Neural crest cell (in vitro differentiated cells): ENCODE measurements around the gene PEX10. TPM values are rescaled to one million over a fixed set of nuclear protein-coding genes. Genes with fewer than 3 reads are reported as not detected.

Experiments used
- DNase-seq: peaks from one replicate; pipeline ENCODE4 v3.0.0; 2021; ENCODE audit warnings: low read depth, mixed read lengths, low spot score
- H3K27ac Mint-ChIP-seq: one replicate; pipeline ENCODE4 v1.8.0; 2021; ENCODE audit warnings: mild to moderate bottlenecking, mixed read lengths; ENCODE audit not compliant: unreplicated experiment
- H3K27me3 Mint-ChIP-seq: 2 replicates; pipeline ENCODE4 v1.8.0; 2021; ENCODE audit warnings: low read depth, mild to moderate bottlenecking, mixed read lengths
- H3K36me3 Mint-ChIP-seq: 2 replicates; pipeline ENCODE4 v1.8.0; 2021; ENCODE audit warnings: low read depth, mild to moderate bottlenecking, mixed read lengths
- H3K4me1 Mint-ChIP-seq: 2 replicates; pipeline ENCODE4 v1.8.0; 2021; ENCODE audit warnings: mixed read lengths
- H3K4me3 Mint-ChIP-seq: one replicate; pipeline ENCODE4 v1.8.0; 2021; ENCODE audit warnings: mild to moderate bottlenecking, mixed read lengths
- H3K9me3 Mint-ChIP-seq: 2 replicates; pipeline ENCODE4 v1.8.0; 2021; ENCODE audit warnings: mixed read lengths
- total RNA-seq: library from RNA; stranded (reverse); gene quantifications from 2 replicates; pipeline ENCODE4 v1.2.1, GENCODE V29; 2021
- TF ChIP-seq, protein P1 (sequence below): fragments of 200-600 bp; sonication (generic); conservative IDR thresholded peaks from 2 replicates; pipeline ENCODE4 v1.5.0; 2021; ENCODE audit warnings: antibody characterized with exemption, mild to moderate bottlenecking

PEX10 gene
- total RNA-seq, 1 donor from 2014 or later = 31.2 TPM

GRCh38 chr1:2356911-2357845, 55.2 kb downstream of the PEX10 start:
- Mint-ChIP-seq H3K9me3 (no peaks in the 10 kb centered on the region), H3K27ac (no peak overlapping the region), H3K36me3 (peaks cover 6% of the 10 kb centered on the region), H3K4me1 (no peaks in the 10 kb centered on the region), H3K27me3 (no peaks in the 10 kb centered on the region), H3K4me3 (no peak overlapping the region)
- TF ChIP-seq, protein P1, sequence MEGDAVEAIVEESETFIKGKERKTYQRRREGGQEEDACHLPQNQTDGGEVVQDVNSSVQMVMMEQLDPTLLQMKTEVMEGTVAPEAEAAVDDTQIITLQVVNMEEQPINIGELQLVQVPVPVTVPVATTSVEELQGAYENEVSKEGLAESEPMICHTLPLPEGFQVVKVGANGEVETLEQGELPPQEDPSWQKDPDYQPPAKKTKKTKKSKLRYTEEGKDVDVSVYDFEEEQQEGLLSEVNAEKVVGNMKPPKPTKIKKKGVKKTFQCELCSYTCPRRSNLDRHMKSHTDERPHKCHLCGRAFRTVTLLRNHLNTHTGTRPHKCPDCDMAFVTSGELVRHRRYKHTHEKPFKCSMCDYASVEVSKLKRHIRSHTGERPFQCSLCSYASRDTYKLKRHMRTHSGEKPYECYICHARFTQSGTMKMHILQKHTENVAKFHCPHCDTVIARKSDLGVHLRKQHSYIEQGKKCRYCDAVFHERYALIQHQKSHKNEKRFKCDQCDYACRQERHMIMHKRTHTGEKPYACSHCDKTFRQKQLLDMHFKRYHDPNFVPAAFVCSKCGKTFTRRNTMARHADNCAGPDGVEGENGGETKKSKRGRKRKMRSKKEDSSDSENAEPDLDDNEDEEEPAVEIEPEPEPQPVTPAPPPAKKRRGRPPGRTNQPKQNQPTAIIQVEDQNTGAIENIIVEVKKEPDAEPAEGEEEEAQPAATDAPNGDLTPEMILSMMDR = no peak
- DNase-seq = no peak

DNA sequence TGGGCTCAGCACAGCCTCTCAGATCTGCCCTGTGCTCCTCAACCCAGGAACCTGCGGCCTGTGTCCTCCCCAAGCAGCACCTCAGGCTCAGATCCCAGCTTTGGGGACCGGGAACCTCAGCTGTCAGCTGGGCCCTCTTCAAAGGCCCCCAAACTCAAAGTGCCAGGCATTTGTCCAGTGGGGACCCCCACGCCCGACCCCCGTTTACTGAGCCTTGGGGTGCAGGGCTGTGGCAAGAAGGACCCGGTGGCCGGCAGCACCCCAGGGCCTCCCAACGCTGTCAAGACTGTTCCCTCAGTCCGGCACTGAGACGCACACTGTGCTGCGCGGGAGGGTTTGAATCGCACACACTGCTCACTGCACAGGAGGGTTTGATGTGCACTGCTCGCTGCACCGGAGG, 56.0 kb downstream of the PEX10 start:
- no peaks in the 10 kb centered on the region for H3K27me3 Mint-ChIP-seq
- TF ChIP-seq, protein P1 = no peak
- no peak overlapping the region for H3K4me3 Mint-ChIP-seq
- H3K4me1 Mint-ChIP-seq = peaks cover 2% of the 10 kb centered on the region
- peaks cover 3% of the 10 kb centered on the region for H3K36me3 Mint-ChIP-seq
- H3K27ac Mint-ChIP-seq = no peak overlapping the region
- DNase-seq = no peak
- H3K9me3 Mint-ChIP-seq = no peaks in the 10 kb centered on the region

DNA sequence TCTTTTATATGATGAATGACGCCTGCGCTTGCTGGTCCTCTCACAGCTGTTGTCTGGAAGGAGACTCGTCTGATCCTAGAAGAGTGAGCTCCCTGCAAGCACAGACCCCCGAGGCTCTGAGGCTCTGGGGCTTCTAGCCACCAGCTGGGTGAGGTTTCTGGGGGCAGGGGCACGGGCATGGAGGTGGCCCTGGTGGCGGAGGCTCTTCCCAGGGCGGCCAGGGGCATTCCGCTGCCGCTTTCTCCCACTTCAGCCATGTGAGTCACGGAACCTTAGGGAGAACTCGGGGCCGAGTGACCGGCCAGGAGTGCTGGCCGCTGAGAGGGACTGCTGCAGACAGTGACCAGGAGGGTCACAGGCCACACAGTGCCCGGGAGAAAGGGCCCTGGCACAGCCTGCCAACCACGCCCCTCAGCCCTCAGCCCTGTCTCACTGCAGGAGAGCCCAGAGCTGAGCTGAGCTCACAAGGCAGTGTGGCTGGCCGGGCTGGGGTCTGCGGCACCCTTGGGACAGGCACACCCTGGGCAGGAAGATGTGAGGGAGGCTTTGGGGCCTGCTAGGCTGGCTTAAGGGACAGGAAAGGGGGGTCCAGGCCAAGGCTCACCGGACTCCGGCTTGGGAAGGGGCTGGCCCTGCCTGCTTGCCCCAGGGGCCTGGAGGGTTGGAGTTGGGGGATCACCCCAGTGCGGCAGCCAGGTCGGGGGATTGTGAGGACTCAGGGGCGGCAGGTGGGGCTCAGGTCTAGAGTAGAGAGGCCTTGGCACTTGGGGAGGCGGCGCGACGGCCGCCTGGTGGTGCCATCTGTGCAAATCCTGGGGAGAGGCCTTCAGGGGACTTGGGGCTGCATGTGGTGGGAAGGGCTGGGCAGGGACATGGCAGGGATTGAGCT, 56.7 kb downstream of the PEX10 start:
- Mint-ChIP-seq H3K9me3 (no peaks in the 10 kb centered on the region), H3K27me3 (no peaks in the 10 kb centered on the region)

GRCh38 chr1:2354511-2355372, 57.6 kb downstream of the PEX10 start:
- peaks cover 9% of the 10 kb centered on the region for H3K4me1 Mint-ChIP-seq
- no peak overlapping the region for H3K27ac Mint-ChIP-seq
- no peaks in the 10 kb centered on the region for H3K36me3 Mint-ChIP-seq
- no peak for DNase-seq
- H3K9me3 Mint-ChIP-seq = no peaks in the 10 kb centered on the region
- TF ChIP-seq, protein P1 = no peak
- H3K27me3 Mint-ChIP-seq = no peaks in the 10 kb centered on the region
- H3K4me3 Mint-ChIP-seq = no peak overlapping the region

More for the DNA sequence above, 56.7 kb downstream of the PEX10 start:
- no peak for DNase-seq
- Mint-ChIP-seq H3K27ac (no peak overlapping the region), H3K4me3 (no peak overlapping the region), H3K4me1 (peaks cover 4% of the 10 kb centered on the region), H3K36me3 (peaks cover 3% of the 10 kb centered on the region)
- TF ChIP-seq, protein P1 = no peak

Other genes starting within 250 kb of the PEX10 start
- gene FAAP20, start 217.8 kb downstream of the PEX10 start, total RNA-seq = 80.9 and 93.7 TPM in 2 replicates
- 58.9 and 62.0 TPM in 2 replicates for gene SKI, start 184.2 kb downstream of the PEX10 start, total RNA-seq
- gene MORN1, start 21.0 kb downstream of the PEX10 start, total RNA-seq = 23.7 and 24.4 TPM in 2 replicates
- gene RER1, start 20.7 kb downstream of the PEX10 start, total RNA-seq = 108 and 111 TPM in 2 replicates
- 0.37 and 0.59 TPM in 2 replicates for gene PLCH2, start 63.7 kb upstream of the PEX10 start, total RNA-seq
- 62.5 and 65.5 TPM in 2 replicates for gene PANK4, start 114.0 kb upstream of the PEX10 start, total RNA-seq
- gene HES5, start 117.7 kb upstream of the PEX10 start, total RNA-seq = 90.9 and 92.2 TPM in 2 replicates
- gene TNFRSF14, start 143.8 kb upstream of the PEX10 start, total RNA-seq = 0.61 TPM in 2 replicates
- 51.3 and 58.9 TPM in 2 replicates for gene PRXL2B, start 174.2 kb upstream of the PEX10 start, total RNA-seq
- 0.51 and 0.84 TPM in 2 replicates for gene MMEL1, start 220.5 kb upstream of the PEX10 start, total RNA-seq